Cortex of kidney (tissue), 1 donor: Measurements from ENCODE around the gene BANP.
"Not testable (repeated sequence)": the region's sequence is repeated elsewhere in the genome, so short reads cannot be mapped to it uniquely, and the experiment has no call there.

Experiments used
- DNase-seq: peaks from one replicate; lab custom pipeline; 2025; lab: John Stamatoyannopoulos, UW

Gene BANP

GRCh38 chr16:88067530-88068411 is 116.5 kb downstream of the BANP start:
- DNase-seq, result no peak

- no peak for DNase-seq
Measured at GRCh38 chr16:88068476-88069396, 117.5 kb downstream of the BANP start.

DNA sequence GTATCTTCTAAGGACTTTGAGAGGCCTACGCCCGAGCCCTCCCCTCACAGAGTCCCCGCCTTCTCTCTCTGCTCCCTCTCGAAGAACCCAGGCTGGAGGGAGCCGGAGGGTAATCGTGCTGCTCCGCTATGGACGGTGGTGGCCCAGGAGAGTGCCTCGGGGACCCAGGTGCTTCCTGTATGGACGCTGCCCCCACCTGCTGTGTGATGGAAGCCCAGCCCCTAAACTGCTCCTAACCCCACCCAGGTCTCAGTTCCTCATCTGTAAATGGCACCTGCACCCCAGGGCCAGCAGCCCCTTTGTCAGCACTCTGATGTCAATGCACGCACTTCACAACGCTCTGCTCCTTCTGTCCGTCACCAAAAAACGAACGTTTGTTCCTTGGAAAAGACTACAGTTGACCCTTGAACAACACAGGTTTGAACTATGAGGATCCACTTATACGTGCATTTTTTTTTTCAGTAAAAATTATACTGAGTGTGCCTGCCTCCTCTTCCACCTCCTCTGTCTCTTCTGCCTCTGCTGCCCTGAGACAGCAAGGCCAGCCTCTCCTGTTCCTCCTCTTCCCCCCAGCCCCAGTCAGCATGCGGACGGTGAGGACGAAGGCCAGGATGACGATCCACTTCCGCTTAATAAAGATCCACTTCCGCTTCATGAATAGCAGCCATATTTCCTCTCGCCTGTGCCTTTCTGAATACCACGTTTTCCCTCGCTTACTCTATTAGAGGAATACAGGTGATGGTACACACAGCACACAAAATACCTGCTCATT is 118.3 kb downstream of the BANP start:
- DNase-seq, result no peak

DNA sequence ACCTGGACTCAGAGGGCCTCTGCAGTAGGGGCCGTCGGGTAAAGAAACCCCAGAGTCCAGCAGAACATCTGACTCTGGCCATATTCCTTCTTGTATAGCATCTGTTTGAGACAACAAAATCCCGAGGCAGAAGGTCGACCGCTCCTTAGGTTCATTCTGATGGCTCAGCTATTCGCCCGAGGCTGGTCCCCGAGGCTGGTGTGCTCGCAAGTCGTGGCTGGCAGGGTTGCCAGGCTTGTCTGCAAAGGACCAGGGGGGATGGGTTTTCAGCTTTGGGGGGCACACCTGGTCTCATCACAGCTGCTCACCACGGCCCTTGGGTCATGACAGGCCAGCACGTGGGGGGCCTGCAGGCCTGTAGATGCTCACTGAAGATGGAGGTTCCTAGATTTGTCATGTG is 119.1 kb downstream of the BANP start:
- DNase-seq, result no peak

DNA sequence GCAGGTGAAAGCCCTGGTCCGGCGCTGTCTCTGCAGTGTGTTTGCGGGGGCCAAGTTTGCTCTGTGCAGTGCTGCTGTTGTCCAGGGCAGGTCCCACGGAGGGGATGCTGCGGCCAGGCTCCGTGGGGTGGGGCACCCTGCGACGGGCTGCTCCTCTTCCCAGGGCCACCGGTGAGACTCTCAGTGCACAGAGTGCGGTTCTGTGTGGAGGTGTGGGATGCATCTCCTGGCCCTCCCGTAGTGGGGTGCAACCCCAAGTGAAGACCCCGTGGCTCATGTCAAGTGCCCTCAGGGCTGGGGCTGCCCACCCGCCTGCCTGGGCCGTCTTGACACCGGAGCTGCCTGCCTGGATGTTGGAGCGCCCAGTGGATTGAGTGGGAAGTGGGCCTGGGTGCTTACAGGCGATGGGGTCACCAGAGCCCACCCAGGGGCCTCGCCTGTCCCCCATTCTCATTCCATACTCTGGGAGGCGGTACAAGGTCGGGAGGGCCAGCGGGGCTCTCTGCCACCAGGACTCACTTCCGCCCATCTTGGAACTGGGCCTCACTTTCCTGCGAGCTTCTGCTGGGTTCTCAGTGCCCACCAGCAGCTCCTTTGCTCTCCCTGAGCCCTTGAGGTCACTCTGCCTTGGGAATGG is 119.9 kb downstream of the BANP start:
- DNase-seq, result no peak

- DNase-seq, result no peak
Measured at GRCh38 chr16:88071908-88072307, 120.7 kb downstream of the BANP start.

DNA sequence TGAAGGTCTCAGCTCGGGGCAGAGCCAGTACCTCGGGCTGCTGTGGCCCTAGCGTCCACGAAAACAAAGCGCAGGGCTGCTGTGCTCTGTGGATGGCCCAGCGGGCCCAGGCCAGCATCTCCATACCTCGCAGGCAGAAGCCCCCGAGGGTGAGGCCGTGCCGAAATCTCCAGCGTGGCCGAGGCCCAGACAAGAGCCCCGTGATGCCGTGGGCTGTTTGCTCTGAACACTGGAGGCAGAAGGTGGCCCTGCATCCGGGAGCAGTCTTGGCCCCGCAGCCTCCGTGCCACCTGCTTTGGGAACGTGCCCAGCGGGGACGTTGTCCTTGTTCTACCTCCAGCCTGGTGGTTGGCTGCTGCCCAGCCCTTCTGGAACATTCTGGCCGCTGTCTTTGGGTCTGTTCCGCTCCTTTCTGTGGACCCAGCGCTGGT is 121.4 kb downstream of the BANP start:
- DNase-seq, result no peak

DNA sequence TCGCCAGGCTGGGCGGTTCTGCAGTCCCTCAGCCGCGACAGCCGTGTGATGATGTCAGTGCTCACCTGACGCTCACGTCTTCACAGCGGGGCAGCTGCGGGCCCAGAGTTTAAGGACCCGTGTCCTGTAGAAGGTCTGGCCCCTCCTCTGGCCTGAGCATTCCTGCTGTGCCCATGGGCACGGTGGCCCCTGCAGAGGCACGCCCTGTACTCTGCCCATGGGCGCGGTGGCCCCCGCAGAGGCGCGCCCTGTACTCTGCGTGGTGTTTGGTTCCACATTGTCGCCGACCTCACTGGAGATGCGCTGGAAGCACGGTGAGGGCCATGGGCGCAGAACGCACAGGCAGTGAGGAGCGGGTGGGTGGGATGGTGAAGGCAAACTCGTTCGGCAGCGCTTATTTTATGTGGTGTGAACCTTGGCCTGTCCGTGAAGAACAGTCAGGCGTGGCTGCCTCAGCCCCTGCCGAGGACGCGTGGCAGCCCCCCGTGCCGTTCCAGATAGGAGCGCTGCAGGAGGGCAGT is 122.0 kb downstream of the BANP start:
- DNase-seq, result no peak

DNA sequence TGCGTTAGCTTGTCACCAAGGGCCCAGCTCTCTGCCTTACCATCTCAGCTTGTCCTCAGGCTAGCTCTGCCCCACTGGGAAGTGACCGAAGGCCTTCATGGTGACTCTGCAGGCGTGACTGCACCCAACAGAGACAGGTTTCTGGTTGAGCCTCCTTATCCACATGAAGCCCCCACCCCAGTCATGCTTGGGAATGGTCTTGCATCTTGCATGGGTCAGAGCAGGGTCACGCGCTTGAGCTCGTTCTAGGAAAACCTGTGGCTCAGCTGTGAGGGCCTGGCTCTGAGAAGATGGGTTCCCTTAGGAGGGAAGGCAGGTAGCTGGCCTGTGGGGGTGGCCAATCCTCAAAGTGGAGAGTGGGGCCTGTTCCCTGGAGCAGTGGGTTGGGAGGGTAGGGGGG is 122.8 kb downstream of the BANP start:
- no peak for DNase-seq

GRCh38 chr16:88076211-88076931 is 125.1 kb downstream of the BANP start:
- no peak for DNase-seq

DNA sequence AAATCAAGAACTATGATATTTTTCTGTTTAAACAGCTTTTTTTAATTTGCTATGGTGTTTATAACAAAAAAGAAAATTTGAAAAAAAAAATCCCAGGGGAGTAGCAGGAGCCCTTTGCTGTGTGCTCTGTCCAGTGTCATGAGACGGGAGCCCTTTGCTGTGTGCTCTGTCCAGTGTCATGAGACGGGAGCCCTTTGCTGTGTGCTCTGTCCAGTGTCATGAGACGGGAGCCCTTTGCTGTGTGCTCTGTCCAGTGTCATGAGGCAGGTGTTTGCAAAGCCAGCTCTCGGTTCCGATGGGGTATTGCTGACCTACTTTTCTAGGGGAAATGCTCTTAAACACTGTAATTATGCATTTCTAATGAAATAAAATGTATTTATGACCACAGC is 125.7 kb downstream of the BANP start:
- DNase-seq, result not testable (repeated sequence)

DNA sequence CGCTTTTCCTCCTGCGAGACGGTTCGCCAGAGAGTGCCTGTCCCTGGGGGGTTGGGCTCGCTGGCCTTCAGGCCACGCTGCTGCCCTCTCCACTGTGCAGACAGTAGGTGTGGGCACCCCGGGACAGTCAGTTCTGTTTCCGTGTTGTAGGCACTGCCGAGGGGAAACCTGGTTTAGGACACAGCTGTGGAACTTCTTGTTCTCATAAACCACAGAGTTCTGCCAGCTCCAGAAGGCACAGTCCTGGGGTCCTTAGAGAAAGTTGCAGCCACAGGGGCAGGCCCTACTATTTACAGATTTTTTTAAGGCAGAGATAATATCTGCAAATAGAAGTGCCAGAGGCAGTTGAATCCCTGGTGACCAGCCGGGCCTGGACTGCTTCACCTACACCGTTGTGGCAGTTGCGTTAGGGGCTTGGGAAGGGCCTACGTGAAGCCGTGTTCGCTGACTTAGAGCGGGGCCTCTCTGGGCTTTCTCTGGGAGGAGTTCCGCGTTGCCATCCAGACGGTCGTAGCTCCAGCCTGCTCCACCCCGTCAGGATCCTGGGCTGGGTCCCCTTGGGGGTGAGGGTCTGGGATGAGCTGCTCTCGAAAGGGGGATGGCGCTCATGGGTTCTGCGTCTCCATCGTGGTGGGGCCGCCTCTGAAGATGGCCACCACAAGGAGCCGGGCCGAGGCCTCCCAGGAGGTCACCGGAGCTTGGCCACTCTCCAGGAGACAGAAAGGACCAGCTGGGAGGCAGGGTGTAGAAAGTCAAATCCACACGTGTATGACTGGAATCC is 126.3 kb downstream of the BANP start:
- no peak for DNase-seq

DNA sequence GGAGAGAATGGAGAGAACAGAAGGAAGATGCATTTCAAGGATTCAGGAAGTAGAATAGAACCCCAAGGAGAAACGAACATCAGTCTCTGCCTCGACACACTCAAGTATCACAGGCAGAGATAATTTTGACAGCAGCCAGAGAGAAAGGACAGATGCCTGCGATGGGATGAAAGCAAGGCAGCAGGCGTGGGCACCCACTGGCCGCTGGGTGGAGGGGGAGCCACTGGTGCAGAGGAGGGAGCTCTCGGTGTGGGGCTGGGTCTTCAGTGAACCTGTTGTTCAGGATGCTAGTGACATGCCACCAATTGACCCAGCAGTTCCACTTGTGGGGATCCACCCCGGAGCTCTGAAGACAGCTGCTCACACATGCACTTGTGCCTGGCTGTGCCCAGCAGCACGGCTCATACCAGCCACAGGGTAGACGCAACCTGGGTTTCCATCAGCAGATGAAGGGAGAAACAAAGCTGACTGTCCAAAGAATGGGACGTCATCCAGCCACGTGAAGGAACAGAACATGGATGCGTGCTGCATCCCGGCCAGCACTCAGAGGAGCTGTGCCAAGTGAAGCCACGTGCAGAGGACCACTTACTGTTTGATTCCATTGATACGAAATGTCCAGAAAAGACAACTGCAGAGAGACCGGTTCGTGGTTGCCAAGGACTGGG is 127.0 kb downstream of the BANP start:
- no peak for DNase-seq

DNA sequence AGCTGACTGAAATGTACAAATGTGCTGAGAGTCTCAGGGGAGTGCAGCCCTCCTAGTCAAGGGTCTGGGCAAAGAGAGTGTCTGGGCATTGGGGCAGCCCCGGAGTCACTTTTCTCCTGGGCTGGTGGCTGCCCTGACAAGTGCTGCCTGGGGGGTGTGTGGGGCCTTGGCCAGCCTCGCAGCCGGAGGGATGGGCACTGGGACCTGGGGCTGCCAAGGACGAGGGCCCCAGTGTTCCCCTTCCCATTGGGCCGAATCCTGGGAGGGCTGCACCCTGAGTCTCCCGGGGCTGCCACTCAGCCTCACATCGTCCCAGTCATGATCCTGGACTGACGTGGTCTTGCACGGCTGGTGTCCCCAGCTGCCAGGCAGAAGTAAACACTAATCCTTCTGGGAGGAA is 132.3 kb downstream of the BANP start:
- DNase-seq, result no peak

DNA sequence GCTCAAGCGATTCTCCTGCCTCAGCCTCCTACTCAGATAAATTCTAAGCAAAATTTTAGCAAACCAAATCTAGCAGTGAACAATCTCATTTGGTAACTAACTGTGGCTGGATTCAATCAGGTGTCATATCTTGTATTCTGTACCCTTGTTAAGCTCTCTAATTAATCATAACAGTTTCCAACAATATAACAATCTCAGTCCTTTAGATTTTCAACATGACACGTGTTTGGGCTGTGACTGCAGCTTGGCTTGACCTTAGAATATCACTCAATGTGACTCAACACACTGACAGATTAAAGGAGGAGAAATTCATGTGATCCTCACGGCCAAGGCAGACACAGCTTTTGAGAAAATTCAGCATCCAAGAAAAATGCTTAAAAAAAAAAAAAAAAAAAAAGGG is 133.6 kb downstream of the BANP start:
- no peak for DNase-seq

GRCh38 chr16:88086571-88087516 is 135.6 kb downstream of the BANP start:
- DNase-seq, result no peak

- no peak for DNase-seq
Measured at GRCh38 chr16:88087517-88087877, 136.3 kb downstream of the BANP start.

DNA sequence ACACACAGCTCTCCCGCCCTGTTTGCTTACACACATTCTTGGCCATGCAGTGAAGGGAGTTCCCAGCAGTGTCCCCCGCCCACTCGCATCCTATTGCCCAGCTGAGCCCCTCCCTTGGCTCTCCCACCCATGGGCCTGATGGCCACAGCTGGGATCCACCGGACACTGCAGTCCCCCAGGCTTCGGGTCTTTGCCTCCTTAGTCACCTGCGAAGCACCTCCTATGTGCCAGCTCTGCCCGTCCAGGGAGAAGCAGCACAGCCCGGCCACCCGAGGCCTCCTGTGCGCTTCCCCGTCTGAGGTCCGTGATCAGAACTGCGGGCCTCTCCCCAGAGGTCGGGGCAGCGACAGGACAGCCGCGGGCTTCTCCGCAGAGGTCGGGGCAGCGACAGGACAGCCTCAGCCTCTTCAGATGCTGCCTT is 136.9 kb downstream of the BANP start:
- DNase-seq, result no peak
